Keratinocyte (primary cell): ENCODE data around the gene PARD3B. TPM values are rescaled to one million over a fixed set of nuclear protein-coding genes. Genes with fewer than 3 reads are reported as not detected.

Experiments used
- DNase-seq: peaks from one replicate; pipeline ENCODE4 v3.0.0-alpha.2; 2011; ENCODE audit warnings: low read depth, missing footprints, low spot score
- FAIRE-seq: peaks from 2 replicates; lab custom pipeline; 2011; peaks lifted over from hg19 to GRCh38; lab: Jason Lieb, UNC
- H2AFZ ChIP-seq: 2 replicates; pipeline ENCODE4 v1.6.0; 2012; ENCODE audit warnings: low read length, control low read depth, inconsistent platforms; ENCODE audit not compliant: control insufficient read depth
- H3K27ac ChIP-seq: 2 replicates; pipeline ENCODE4 v1.5.1; 2011; ENCODE audit warnings: low read length; ENCODE audit not compliant: control insufficient read depth, insufficient read depth
- H3K27me3 ChIP-seq: 3 replicates; pipeline ENCODE4 v1.6.0; 2011; ENCODE audit warnings: low read length; ENCODE audit not compliant: control insufficient read depth, insufficient read depth; ENCODE audit errors: extremely low read depth
- H3K36me3 ChIP-seq, 2 experiments: 2 replicates in 1 of 2; 3 replicates in 1 of 2; pipeline ENCODE4 v1.5.1; 2011; ENCODE audit warnings: low read length in 2 of 2, mild to moderate bottlenecking in 1 of 2; ENCODE audit not compliant: control insufficient read depth in 2 of 2, insufficient read depth in 2 of 2; ENCODE audit errors: extremely low read depth in 1 of 2
- H3K4me1 ChIP-seq: 3 replicates; pipeline ENCODE4 v1.5.1; 2011; ENCODE audit warnings: low read length; ENCODE audit not compliant: control insufficient read depth, insufficient read depth; ENCODE audit errors: extremely low read depth
- H3K4me2 ChIP-seq: 3 replicates; pipeline ENCODE4 v1.6.0; 2011; ENCODE audit warnings: low read depth, low read length; ENCODE audit not compliant: control insufficient read depth, insufficient read depth; ENCODE audit errors: extremely low read depth
- H3K4me3 ChIP-seq, 3 experiments: fragments of 200-600 bp in 1 of 3; sonication (generic) in 1 of 3; 2 replicates in 2 of 3; 3 replicates in 1 of 3; pipeline ENCODE4 v1.5.1; 2011 to 2016; ENCODE audit warnings: low read length in 3 of 3, mild to moderate bottlenecking in 3 of 3, control low read depth in 2 of 3, inconsistent platforms in 1 of 3, low read depth in 1 of 3, mixed read lengths in 1 of 3, mixed run types in 1 of 3, moderate library complexity in 1 of 3; ENCODE audit not compliant: control insufficient read depth in 2 of 3, insufficient read depth in 2 of 3; ENCODE audit errors: extremely low read depth in 1 of 3
- H3K79me2 ChIP-seq: 2 replicates; pipeline ENCODE4 v1.6.0; 2012; ENCODE audit warnings: low read length; ENCODE audit not compliant: control insufficient read depth, insufficient read depth
- H3K9ac ChIP-seq: 3 replicates; pipeline ENCODE4 v1.6.0; 2011; ENCODE audit warnings: low read length; ENCODE audit not compliant: control insufficient read depth, insufficient read depth; ENCODE audit errors: extremely low read depth
- H3K9me1 ChIP-seq: 3 replicates; pipeline ENCODE4 v1.6.0; 2011; ENCODE audit warnings: low read length; ENCODE audit not compliant: control insufficient read depth, insufficient read depth; ENCODE audit errors: extremely low read depth
- H3K9me3 ChIP-seq: 2 replicates; pipeline ENCODE4 v1.5.1; 2012; ENCODE audit warnings: low read depth, low read length; ENCODE audit not compliant: control insufficient read depth
- H4K20me1 ChIP-seq: 3 replicates; pipeline ENCODE4 v1.6.0; 2011; ENCODE audit warnings: low read length; ENCODE audit not compliant: control insufficient read depth, insufficient read depth; ENCODE audit errors: extremely low read depth
- EZH2 ChIP-seq: IDR thresholded peaks from one replicate; pipeline ENCODE4 v1.6.1; 2012; ENCODE audit warnings: inconsistent platforms, mild to moderate bottlenecking, low read length, moderate library complexity
- dilution Hi-C: fragments of 300-500 bp; cut with MboI; formaldehyde crosslinking; loops from one replicate; pipeline ENCODE4 v1.7.0; 2020; ENCODE audit warnings: low sequenced_read_pairs; ENCODE audit not compliant: extremely low pct_ligation_motif_present
- polyA plus RNA-seq, 5 experiments: library from polyadenylated mRNA; depleted of rRNA in 3 of 5; stranded (reverse) in 3 of 5; stranded (forward) in 1 of 5; unstranded in 1 of 5; fragments of >200 nt; gene quantifications; 1 replicate in 1 of 5; 2 replicates in 3 of 5; 3 replicates in 1 of 5; pipeline versions ENCODE4 v1.2.1 to v1.2.3, GENCODE V29; 2011 to 2012; ENCODE audit warnings: missing spikeins in 2 of 5, low read depth in 1 of 5, low replicate concordance in 1 of 5
- TF ChIP-seq, protein P1 (sequence below), 3 experiments: IDR thresholded peaks in 1 of 3; conservative IDR thresholded peaks in 1 of 3; optimal IDR thresholded peaks in 1 of 3; 2 replicates in 2 of 3; 3 replicates in 1 of 3; pipeline versions ENCODE3 to v1.5.1; 2011; ENCODE audit warnings: low read length in 3 of 3, mild to moderate bottlenecking in 3 of 3, moderate library complexity in 2 of 3, control low read depth in 1 of 3, inconsistent platforms in 1 of 3; ENCODE audit not compliant: insufficient read depth in 2 of 3; ENCODE audit errors: extremely low read depth in 1 of 3

PARD3B gene
- polyA plus RNA-seq, 1 donor (not counting 4 experiments of a cell fraction or from before 2014, with no cell fraction given): 1.2 TPM

DNA sequence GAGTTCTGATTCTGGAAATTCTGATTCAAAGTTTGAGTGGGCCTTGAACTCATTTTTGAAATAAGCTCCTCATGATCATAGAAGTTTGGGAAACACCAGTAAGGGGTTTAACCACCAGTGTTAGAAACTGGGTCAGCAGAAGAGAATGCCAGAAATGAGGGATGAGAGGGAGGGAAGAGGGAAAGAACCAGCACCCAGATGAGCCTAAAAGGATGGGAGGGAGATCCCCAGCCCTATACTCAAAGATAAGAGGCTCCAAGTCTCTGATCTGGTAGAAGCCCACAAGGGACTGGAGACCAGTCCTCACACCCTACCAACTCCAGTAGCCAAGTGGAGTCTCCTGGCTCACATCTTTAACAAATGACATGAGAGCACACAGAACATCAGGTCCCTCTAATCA, 832.0 kb downstream of the PARD3B start:
- Histone ChIP-seq H3K36me3 (no peaks in the 10 kb centered on the region), H3K9me1 (no peaks in the 10 kb centered on the region), H4K20me1 (no peaks in the 10 kb centered on the region), H3K4me2 (no peak overlapping the region), H3K4me3 (no peak overlapping the region), H3K79me2 (no peaks in the 10 kb centered on the region), H3K27ac (no peak overlapping the region), H3K9me3 (no peaks in the 10 kb centered on the region), H3K27me3 (no peaks in the 10 kb centered on the region), H2AFZ (no peak overlapping the region), H3K9ac (no peak overlapping the region), H3K4me1 (no peaks in the 10 kb centered on the region)
- dilution Hi-C loops: no loop called here
- no peak for TF ChIP-seq EZH2
- TF ChIP-seq, protein P1, sequence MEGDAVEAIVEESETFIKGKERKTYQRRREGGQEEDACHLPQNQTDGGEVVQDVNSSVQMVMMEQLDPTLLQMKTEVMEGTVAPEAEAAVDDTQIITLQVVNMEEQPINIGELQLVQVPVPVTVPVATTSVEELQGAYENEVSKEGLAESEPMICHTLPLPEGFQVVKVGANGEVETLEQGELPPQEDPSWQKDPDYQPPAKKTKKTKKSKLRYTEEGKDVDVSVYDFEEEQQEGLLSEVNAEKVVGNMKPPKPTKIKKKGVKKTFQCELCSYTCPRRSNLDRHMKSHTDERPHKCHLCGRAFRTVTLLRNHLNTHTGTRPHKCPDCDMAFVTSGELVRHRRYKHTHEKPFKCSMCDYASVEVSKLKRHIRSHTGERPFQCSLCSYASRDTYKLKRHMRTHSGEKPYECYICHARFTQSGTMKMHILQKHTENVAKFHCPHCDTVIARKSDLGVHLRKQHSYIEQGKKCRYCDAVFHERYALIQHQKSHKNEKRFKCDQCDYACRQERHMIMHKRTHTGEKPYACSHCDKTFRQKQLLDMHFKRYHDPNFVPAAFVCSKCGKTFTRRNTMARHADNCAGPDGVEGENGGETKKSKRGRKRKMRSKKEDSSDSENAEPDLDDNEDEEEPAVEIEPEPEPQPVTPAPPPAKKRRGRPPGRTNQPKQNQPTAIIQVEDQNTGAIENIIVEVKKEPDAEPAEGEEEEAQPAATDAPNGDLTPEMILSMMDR (optimal IDR thresholded peaks at IDR 0.05 in 1 of 3, IDR thresholded peaks at IDR 0.05 in 1 of 3, conservative IDR thresholded peaks at IDR 0.05 in 1 of 3; ENCODE audit: extremely low read depth in 1 of 3, insufficient read depth in 2 of 3, low read length in 3 of 3): no peak
- DNase-seq (no peak), FAIRE-seq (no peak)

DNA sequence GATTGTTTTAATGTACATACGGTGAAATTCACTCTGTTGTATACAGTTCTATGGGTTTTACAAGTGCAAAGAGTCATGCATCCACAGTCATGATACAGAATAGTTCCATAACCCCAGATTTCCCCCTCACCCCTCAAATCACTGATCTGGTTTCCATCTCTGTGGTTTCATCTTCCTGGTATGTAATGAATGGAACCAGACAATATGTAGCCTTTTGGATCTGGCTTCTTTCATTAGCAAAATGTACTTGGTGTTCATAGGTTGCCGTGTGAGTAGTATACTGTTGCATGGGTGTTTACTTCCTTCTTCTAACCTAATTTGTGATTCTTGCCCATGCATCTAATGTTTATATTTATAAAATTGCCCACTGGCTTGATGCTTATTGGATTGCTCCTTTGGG, 838.3 kb downstream of the PARD3B start:
- Histone ChIP-seq H2AFZ (no peak overlapping the region), H3K9ac (no peak overlapping the region), H3K9me1 (no peaks in the 10 kb centered on the region), H3K36me3 (no peaks in the 10 kb centered on the region), H3K27me3 (no peaks in the 10 kb centered on the region), H3K4me2 (no peak overlapping the region), H3K4me3 (no peak overlapping the region), H3K79me2 (no peaks in the 10 kb centered on the region), H3K9me3 (no peaks in the 10 kb centered on the region), H4K20me1 (no peaks in the 10 kb centered on the region), H3K27ac (no peak overlapping the region), H3K4me1 (no peaks in the 10 kb centered on the region)
- DNase-seq (no peak), FAIRE-seq (no peak)
- TF ChIP-seq, protein P1 (optimal IDR thresholded peaks at IDR 0.05 in 1 of 3, IDR thresholded peaks at IDR 0.05 in 1 of 3, conservative IDR thresholded peaks at IDR 0.05 in 1 of 3; ENCODE audit: extremely low read depth in 1 of 3, insufficient read depth in 2 of 3, low read length in 3 of 3): no peak
- TF ChIP-seq EZH2: no peak
- dilution Hi-C loops: no loop called here
